WTC11 (cell line): ENCODE data around the gene SON.

Source experiments
- CBFB ChIP-seq: sonication (generic); formaldehyde crosslinking; IDR thresholded peaks from 2 replicates; pipeline ENCODE4 v1.8.1; 2022; ENCODE audit warnings: mild to moderate bottlenecking, low read depth, missing genetic modification reagents
- ETV6 ChIP-seq: sonication (generic); formaldehyde crosslinking; IDR thresholded peaks from 2 replicates; pipeline ENCODE4 v1.8.1; 2022; ENCODE audit warnings: mild to moderate bottlenecking, missing genetic modification reagents
- FOXP1 ChIP-seq: sonication (generic); formaldehyde crosslinking; IDR thresholded peaks from 2 replicates; pipeline ENCODE4 v1.8.0; 2022; ENCODE audit warnings: missing genetic modification reagents, mild to moderate bottlenecking, moderate library complexity, borderline replicate concordance
- MXD4 ChIP-seq: fragments of 250-450 bp; sonication (Bioruptor Pico); IDR thresholded peaks from 2 replicates; pipeline ENCODE4 v1.8.0; 2021; ENCODE audit warnings: mild to moderate bottlenecking, moderate library complexity, borderline replicate concordance
- NFYB ChIP-seq: sonication (generic); formaldehyde crosslinking; conservative IDR thresholded peaks from 2 replicates; pipeline ENCODE4 v1.8.0; 2022; ENCODE audit warnings: low read depth, missing genetic modification reagents
- NR1H2 ChIP-seq: sonication (generic); formaldehyde crosslinking; IDR thresholded peaks from 2 replicates; pipeline ENCODE4 v1.9.0; 2021; ENCODE audit warnings: mild to moderate bottlenecking, moderate library complexity, missing genetic modification reagents
- SP1 ChIP-seq: sonication (generic); formaldehyde crosslinking; conservative IDR thresholded peaks from 2 replicates; pipeline ENCODE4 v1.8.1; 2022; ENCODE audit warnings: missing genetic modification reagents
- ZNF263 ChIP-seq: sonication (generic); formaldehyde crosslinking; IDR thresholded peaks from 2 replicates; pipeline ENCODE4 v1.8.1; 2022; ENCODE audit warnings: low read depth, mild to moderate bottlenecking, moderate library complexity, missing genetic modification reagents
- TF ChIP-seq, protein P1 (sequence below): fragments of 200-600 bp; IDR thresholded peaks from 2 replicates; pipeline ENCODE4 v1.8.0; 2022; ENCODE audit warnings: antibody characterized with exemption
- TF ChIP-seq, protein P2 (sequence below): sonication (generic); formaldehyde crosslinking; IDR thresholded peaks from 2 replicates; pipeline ENCODE4 v1.8.0; 2022; ENCODE audit warnings: mild to moderate bottlenecking, missing genetic modification reagents

- no peak for TF ChIP-seq FOXP1
- TF ChIP-seq NFYB (CRISPR knock-in tag), result no peak
- no peak for TF ChIP-seq CBFB (CRISPR knock-in tag)
- TF ChIP-seq, protein P1, sequence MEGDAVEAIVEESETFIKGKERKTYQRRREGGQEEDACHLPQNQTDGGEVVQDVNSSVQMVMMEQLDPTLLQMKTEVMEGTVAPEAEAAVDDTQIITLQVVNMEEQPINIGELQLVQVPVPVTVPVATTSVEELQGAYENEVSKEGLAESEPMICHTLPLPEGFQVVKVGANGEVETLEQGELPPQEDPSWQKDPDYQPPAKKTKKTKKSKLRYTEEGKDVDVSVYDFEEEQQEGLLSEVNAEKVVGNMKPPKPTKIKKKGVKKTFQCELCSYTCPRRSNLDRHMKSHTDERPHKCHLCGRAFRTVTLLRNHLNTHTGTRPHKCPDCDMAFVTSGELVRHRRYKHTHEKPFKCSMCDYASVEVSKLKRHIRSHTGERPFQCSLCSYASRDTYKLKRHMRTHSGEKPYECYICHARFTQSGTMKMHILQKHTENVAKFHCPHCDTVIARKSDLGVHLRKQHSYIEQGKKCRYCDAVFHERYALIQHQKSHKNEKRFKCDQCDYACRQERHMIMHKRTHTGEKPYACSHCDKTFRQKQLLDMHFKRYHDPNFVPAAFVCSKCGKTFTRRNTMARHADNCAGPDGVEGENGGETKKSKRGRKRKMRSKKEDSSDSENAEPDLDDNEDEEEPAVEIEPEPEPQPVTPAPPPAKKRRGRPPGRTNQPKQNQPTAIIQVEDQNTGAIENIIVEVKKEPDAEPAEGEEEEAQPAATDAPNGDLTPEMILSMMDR, result no peak
- TF ChIP-seq, protein P2, sequence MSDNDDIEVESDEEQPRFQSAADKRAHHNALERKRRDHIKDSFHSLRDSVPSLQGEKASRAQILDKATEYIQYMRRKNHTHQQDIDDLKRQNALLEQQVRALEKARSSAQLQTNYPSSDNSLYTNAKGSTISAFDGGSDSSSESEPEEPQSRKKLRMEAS, result no peak
- no peak for TF ChIP-seq MXD4 (CRISPR knock-in tag)
- no peak for TF ChIP-seq SP1 (CRISPR knock-in tag)
- TF ChIP-seq ETV6, result no peak
- TF ChIP-seq NR1H2 (CRISPR knock-in tag), result no peak
- no peak for TF ChIP-seq ZNF263 (CRISPR knock-in tag)
Measured at GRCh38 chr21:33567914-33568313, 25.1 kb downstream of the SON start.
